ENCODE results near the gene AP1S1. TPM values are rescaled to one million over a fixed set of nuclear protein-coding genes. Genes with fewer than 3 reads are reported as not detected.

The AP1S1 gene
- total RNA-seq, 1 experiment from 2014 or later = 227 TPM

DNA sequence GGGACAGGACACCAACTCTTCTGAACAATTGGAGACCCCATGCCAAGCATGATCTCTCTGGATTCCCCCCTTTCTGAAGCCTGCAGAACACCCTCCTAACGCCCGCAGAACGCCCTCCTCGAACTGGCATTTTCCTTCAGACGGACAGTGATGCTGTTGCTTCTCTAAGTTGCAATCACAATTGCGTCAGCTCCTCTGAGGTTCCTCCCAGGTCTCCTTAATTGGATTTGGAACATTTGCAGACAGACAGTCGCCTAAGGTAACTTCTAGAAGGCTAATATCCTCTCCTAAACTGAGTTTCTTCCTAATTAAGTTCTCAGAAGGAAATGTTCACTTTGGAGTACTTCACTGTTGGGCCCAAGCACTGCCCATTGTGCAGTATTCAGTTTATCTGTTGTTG lies 47.9 kb upstream of the AP1S1 start:
- intact Hi-C loops (cut with micrococcal nuclease; ENCODE audit: unreplicated experiment) = no loop called here
- Histone ChIP-seq H3K36me3 (ENCODE audit: low read depth) (no peaks in the 10 kb centered on the region), H3K4me2 (no peak overlapping the region), H3K9me2 (ENCODE audit: insufficient read depth) (no peaks in the 10 kb centered on the region), H3K9me3 (ENCODE audit: insufficient read depth, low read depth) (no peaks in the 10 kb centered on the region), H3F3A (ENCODE audit: insufficient read depth, low read depth) (peaks cover 54% of the 10 kb centered on the region), H4K20me1 (ENCODE audit: insufficient read depth) (no peaks in the 10 kb centered on the region), H2AFZ (no peak overlapping the region), H3K4me3 (no peak overlapping the region), H3K4me1 (replicated peaks; ENCODE audit: insufficient read depth) (peaks cover 64% of the 10 kb centered on the region), H3K27me3 (ENCODE audit: insufficient read depth, low read depth) (no peaks in the 10 kb centered on the region), H3K79me2 (ENCODE audit: low read depth) (peaks cover 16% of the 10 kb centered on the region; the same call in 1 of the 2 replicates), H3K27ac (no peak overlapping the region)
- DNase-seq = no peak
- no TSS peak for BruUV-seq (replicated peaks)
- TF ChIP-seq, protein P1, sequence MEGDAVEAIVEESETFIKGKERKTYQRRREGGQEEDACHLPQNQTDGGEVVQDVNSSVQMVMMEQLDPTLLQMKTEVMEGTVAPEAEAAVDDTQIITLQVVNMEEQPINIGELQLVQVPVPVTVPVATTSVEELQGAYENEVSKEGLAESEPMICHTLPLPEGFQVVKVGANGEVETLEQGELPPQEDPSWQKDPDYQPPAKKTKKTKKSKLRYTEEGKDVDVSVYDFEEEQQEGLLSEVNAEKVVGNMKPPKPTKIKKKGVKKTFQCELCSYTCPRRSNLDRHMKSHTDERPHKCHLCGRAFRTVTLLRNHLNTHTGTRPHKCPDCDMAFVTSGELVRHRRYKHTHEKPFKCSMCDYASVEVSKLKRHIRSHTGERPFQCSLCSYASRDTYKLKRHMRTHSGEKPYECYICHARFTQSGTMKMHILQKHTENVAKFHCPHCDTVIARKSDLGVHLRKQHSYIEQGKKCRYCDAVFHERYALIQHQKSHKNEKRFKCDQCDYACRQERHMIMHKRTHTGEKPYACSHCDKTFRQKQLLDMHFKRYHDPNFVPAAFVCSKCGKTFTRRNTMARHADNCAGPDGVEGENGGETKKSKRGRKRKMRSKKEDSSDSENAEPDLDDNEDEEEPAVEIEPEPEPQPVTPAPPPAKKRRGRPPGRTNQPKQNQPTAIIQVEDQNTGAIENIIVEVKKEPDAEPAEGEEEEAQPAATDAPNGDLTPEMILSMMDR (conservative IDR thresholded peaks at IDR 0.05) = no peak
- no peak for TF ChIP-seq EZH2 (IDR thresholded peaks at IDR 0.05; ENCODE audit: low read depth)
- POLR2A ChIA-PET (ENCODE audit: unreplicated experiment) = no interaction called here
- CTCF ChIA-PET = interaction anchor here (0.6 kb wide), 1 partner anchor 85 kb away, joined by 3 read pairs; no protein-coding TSS in a partner anchor

DNA sequence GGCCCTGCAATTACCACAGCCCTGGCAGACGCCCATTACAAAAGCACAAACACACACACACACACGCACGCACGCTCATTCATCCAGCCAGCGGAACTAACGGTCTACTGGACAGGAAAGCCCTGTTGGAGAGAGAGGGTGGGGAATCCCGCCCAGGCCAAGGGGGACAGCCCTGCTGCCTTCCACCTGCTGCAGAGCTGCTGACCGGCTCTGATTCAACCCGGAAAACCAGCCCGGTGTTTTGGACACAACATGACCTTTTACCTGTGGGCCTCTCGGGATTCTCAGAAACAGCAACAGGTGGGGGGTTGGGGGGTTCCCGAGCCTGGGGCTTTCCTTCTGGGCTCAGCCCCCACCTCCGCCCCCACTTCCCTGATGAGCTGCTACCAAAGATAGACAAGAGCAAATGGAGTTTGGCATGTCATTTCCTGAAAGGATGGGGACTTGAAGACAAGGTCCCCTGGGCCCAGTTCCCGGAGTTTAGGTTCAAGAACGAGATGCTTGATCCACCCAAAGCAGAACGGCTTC lies 45.9 kb upstream of the AP1S1 start:
- no peaks in the 10 kb centered on the region for H3K9me2 ChIP-seq (ENCODE audit: insufficient read depth)
- peak overlapping the region; percentile 94 for H3K27ac ChIP-seq
- no peaks in the 10 kb centered on the region for H3K9me3 ChIP-seq (ENCODE audit: insufficient read depth, low read depth)
- H3K27me3 ChIP-seq (ENCODE audit: insufficient read depth, low read depth) = no peaks in the 10 kb centered on the region
- H3K36me3 ChIP-seq (ENCODE audit: low read depth) = no peaks in the 10 kb centered on the region
- TSS peak; percentile 86 for BruUV-seq (replicated peaks)
- ChIA-PET CTCF (no interaction called here), POLR2A (ENCODE audit: unreplicated experiment) (interaction anchor here (0.6 to 1.2 kb wide), 4 partner anchors 8 to 1326 kb away, joined by 3 to 27 read pairs (median 14); no protein-coding TSS in a partner anchor)
- no peaks in the 10 kb centered on the region for H4K20me1 ChIP-seq (ENCODE audit: insufficient read depth)
- H2AFZ ChIP-seq = no peak overlapping the region
- H3K4me1 ChIP-seq (replicated peaks; ENCODE audit: insufficient read depth) = peaks cover 44% of the 10 kb centered on the region
- peaks cover 41% of the 10 kb centered on the region for H3F3A ChIP-seq (ENCODE audit: insufficient read depth, low read depth)
- TF ChIP-seq EZH2 (IDR thresholded peaks at IDR 0.05; ENCODE audit: low read depth) = no peak
- TF ChIP-seq, protein P1 (conservative IDR thresholded peaks at IDR 0.05) = no peak
- intact Hi-C loops (cut with micrococcal nuclease; ENCODE audit: unreplicated experiment) = no loop called here
- DNase-seq = peak; percentile 50 to 80
- peak overlapping the region; percentile 21; the same call in 1 of the 2 replicates for H3K4me3 ChIP-seq
- H3K79me2 ChIP-seq (ENCODE audit: low read depth) = no peaks in the 10 kb centered on the region
- peak overlapping the region; percentile 69 for H3K4me2 ChIP-seq

DNA sequence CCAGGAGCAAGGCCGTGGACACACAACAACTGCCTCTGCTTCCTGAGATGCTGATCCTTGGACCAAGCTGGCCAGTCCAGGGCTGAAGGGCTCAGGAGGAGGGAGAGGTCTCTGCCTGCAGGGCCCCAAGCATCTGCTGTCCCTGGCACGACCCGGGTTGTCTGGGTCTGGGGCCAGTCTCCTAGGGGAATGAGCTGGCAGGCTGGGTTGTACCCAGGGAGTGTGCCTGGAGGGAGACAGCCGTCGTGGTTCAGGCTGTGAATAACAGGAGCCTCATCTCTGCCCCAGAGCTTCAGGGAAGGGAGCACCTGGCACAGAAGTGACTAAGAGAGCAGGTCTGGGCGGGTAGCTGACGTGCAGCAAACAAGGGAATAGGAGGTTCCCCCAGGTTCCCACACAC lies 45.3 kb upstream of the AP1S1 start:
- intact Hi-C loops (cut with micrococcal nuclease; ENCODE audit: unreplicated experiment) = loop anchor here (1.0 kb wide), 2 partner anchors 8 to 9 kb away; no protein-coding TSS in a partner anchor
- peak; percentile 86 to 95 for DNase-seq
- H3K4me2 ChIP-seq = peak overlapping the region; percentile 69
- no peaks in the 10 kb centered on the region for H4K20me1 ChIP-seq (ENCODE audit: insufficient read depth)
- H3K4me3 ChIP-seq = peak overlapping the region; percentile 21; the same call in 1 of the 2 replicates
- H3K27me3 ChIP-seq (ENCODE audit: insufficient read depth, low read depth) = no peaks in the 10 kb centered on the region
- no peak for TF ChIP-seq EZH2 (IDR thresholded peaks at IDR 0.05; ENCODE audit: low read depth)
- TF ChIP-seq, protein P1 (conservative IDR thresholded peaks at IDR 0.05) = no peak
- H3F3A ChIP-seq (ENCODE audit: insufficient read depth, low read depth) = peaks cover 35% of the 10 kb centered on the region
- H3K36me3 ChIP-seq (ENCODE audit: low read depth) = no peaks in the 10 kb centered on the region
- H3K4me1 ChIP-seq (replicated peaks; ENCODE audit: insufficient read depth) = peaks cover 41% of the 10 kb centered on the region
- no peaks in the 10 kb centered on the region for H3K79me2 ChIP-seq (ENCODE audit: low read depth)
- peak overlapping the region; percentile 94 for H3K27ac ChIP-seq
- H2AFZ ChIP-seq = no peak overlapping the region
- no peaks in the 10 kb centered on the region for H3K9me3 ChIP-seq (ENCODE audit: insufficient read depth, low read depth)
- ChIA-PET POLR2A (ENCODE audit: unreplicated experiment) (interaction anchor here (0.5 to 1.2 kb wide), 7 partner anchors 8 to 1325 kb away, joined by 3 to 27 read pairs (median 5); partner anchors contain the start of gene MOSPD3), CTCF (interaction anchor here (0.6 to 0.9 kb wide), 2 partner anchors 8 to 57 kb away, joined by 3 read pairs; no protein-coding TSS in a partner anchor)
- H3K9me2 ChIP-seq (ENCODE audit: insufficient read depth) = no peaks in the 10 kb centered on the region
- no TSS peak for BruUV-seq (replicated peaks)
